HG02678 (cell line): ENCODE measurements around the gene NPEPPS.
"Not testable (repeated sequence)": the region's sequence is repeated elsewhere in the genome, so short reads cannot be mapped to it uniquely, and the experiment has no call there.

ENCODE experiments used
- ATAC-seq: cut with Tn5 transposase; IDR thresholded peaks from one replicate; pipeline ENCODE4 v1.9.1; 2021; ENCODE audit warnings: mild to moderate bottlenecking, moderate library complexity; ENCODE audit not compliant: unreplicated experiment

The NPEPPS gene, protein sequence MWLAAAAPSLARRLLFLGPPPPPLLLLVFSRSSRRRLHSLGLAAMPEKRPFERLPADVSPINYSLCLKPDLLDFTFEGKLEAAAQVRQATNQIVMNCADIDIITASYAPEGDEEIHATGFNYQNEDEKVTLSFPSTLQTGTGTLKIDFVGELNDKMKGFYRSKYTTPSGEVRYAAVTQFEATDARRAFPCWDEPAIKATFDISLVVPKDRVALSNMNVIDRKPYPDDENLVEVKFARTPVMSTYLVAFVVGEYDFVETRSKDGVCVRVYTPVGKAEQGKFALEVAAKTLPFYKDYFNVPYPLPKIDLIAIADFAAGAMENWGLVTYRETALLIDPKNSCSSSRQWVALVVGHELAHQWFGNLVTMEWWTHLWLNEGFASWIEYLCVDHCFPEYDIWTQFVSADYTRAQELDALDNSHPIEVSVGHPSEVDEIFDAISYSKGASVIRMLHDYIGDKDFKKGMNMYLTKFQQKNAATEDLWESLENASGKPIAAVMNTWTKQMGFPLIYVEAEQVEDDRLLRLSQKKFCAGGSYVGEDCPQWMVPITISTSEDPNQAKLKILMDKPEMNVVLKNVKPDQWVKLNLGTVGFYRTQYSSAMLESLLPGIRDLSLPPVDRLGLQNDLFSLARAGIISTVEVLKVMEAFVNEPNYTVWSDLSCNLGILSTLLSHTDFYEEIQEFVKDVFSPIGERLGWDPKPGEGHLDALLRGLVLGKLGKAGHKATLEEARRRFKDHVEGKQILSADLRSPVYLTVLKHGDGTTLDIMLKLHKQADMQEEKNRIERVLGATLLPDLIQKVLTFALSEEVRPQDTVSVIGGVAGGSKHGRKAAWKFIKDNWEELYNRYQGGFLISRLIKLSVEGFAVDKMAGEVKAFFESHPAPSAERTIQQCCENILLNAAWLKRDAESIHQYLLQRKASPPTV

DNA sequence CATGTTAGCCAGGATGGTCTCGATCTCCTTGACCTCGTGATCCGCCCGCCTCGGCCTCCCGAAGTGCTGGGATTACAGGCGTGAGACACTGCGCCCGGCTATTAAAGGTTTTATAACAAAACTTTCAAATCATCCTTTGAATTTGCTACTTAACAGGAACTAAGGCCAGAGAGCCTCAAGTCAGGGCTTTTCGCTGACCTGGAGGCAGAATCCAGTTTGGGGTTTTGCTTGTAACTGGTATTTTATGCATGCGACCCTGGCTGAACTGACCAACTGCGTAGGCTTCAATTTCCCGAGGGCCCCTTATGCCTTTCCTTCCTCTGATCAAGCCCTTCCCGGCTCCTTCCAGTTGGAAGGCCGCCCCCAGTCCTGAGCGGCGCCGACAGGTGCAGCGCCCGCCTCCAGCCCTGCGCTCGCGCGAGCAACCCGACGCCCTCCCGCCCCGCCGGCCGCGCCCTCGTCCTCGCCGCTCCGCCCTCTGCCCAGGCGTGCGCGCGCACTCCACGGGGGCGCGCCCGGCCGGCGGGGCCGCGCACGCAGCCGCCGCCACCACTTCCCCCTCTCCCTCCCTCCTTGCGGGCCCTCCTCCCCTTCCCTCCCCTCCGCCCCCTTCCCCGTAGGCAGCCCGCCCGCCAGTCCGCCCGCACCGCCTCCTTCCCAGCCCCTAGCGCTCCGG, at the start of gene NPEPPS:
TSS of gene NPEPPS (plus strand) at position 552 of the 676 bp plus-strand sequence. CDS start 193 bp downstream, outside the sequence.
- ATAC-seq = peak; percentile 78

GRCh38 chr17:47491841-47492212, 39.1 kb upstream of the NPEPPS start:
- not testable (repeated sequence) for ATAC-seq

- not testable (repeated sequence) for ATAC-seq
Measured at GRCh38 chr17:47499074-47499473, 31.8 kb upstream of the NPEPPS start.

DNA sequence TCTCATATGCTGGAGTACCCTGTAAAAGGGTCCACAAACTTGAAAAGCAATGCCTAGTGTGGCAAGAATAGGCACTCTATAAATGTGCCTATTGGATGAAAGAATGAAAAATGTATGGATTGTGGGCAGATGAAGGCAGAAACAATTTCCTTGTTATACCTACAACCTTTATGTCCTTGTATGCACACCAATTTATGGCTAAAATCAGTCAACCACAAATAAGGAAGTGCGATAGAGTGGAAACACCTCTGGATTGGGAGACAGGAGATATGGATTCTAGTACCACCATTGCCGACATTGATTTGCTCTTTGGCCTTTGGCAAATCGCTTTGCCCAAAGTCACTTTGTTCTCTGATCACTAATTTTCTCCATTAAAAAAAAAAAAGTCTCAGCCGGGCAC, 31.4 kb upstream of the NPEPPS start:
- not testable (repeated sequence) for ATAC-seq

GRCh38 chr17:47500620-47501019, 30.3 kb upstream of the NPEPPS start:
- ATAC-seq = not testable (repeated sequence)

DNA sequence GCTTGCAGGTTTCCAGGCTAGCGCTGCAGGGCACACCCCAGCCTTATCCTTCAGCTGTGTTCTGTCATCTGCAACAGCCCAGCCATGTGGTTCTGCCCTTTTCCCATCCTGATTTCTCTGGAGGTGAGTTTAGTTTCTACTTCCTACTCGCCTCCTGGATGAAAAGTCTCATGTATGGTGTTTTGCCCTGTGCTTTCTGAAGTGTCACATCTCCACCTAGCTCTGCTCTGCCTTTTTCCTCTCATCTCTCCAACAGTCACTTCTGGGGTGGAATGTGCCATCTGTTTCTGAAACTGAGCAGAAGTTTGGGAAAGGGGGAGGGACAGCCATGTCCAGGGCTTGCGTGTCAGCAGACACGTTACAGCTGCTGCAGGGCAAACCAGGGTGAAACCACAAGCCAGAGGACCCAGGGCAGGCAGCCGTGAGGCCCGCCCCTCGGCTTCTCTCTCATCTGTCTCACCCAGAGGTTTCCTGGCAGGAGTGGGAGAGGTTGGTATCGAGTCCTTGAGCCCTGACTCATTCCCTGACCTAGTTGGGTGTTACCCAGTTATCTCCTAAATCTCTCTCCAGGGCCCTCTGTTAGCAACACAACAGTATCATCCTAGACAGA, 28.7 kb upstream of the NPEPPS start:
- ATAC-seq = not testable (repeated sequence)

- not testable (repeated sequence) for ATAC-seq
Measured at GRCh38 chr17:47502776-47503455, 28.0 kb upstream of the NPEPPS start.

DNA sequence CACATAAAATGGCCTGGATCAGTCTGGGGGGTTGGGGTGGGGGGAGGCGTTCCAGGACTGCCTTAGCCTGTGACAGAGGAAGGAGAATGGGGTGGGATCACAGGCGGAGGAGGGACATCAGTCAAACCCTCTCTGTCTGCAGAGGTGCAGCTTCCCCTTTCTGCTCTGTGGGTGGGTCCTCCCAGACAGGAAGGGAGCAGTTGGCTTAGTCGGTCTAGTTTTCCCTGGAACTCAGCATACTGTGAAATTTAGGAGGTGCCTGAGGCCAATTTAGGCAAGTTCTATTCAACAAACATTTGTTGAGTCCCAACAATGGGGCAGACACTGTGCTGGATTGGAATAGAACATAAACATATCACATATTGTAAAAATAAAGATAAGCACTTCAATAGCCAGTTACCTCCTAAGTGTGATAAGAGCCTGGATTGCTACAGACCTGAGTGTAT, 19.2 kb upstream of the NPEPPS start:
- ATAC-seq = not testable (repeated sequence)

GRCh38 chr17:47513301-47513700, 17.6 kb upstream of the NPEPPS start:
- not testable (repeated sequence) for ATAC-seq

DNA sequence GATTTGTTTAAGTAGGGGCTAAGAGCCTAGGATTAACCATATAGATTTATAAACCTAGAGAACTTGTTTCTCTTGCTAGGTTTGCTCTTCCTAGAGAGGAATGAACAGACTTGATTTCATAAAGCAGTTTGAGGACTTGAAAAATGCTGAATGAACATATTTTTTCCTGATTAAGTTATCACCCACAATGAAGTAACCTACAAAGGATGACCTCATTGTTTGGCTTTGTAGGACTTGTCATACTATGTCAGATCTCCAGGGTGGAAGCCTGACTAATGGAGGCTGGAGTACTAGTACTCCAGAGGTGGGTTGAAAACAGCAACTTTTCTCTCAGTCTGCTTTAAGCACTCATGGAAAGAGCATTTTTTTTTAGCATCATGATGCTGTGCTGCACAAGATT, 12.0 kb upstream of the NPEPPS start:
- ATAC-seq = not testable (repeated sequence)

GRCh38 chr17:47519365-47519764, 11.5 kb upstream of the NPEPPS start:
- ATAC-seq = not testable (repeated sequence)

DNA sequence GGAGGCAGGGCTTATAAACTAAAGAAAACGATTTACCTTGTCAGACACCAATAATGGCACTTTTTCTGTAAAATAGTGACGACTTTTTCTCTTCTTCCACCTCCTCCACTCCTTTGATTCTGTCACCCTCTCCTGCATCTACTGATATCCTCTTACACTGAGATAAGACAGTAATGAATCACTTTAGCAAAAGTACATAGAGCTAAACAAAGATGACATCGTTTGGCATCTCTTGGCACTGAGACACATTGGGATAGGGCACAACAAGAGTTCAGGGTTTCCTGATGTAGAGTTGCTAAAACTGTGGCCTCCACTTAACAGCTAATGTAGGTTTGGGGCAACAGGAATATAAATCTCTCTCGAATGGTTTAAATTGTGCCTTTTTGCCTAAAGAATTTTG, 10.6 kb upstream of the NPEPPS start:
- ATAC-seq = not testable (repeated sequence)

DNA sequence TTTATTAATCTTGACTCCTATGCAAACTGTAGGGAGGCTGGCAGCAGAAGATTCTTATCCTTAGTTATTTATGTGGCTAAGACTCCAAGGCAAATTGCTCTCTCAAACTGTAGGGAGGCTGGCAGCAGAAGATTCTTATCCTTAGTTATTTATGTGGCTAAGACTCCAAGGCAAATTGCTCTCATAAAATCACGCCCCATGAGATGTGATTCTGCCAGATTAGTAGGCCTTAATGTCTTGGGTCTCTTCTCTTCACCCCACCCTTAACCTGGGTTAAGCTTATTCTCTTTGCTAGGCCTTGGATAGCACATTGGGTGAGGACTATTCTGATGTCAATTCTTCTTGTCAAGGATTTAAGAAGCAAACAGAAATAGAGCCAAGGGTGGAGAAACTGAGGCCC, 9.5 kb upstream of the NPEPPS start:
- not testable (repeated sequence) for ATAC-seq

DNA sequence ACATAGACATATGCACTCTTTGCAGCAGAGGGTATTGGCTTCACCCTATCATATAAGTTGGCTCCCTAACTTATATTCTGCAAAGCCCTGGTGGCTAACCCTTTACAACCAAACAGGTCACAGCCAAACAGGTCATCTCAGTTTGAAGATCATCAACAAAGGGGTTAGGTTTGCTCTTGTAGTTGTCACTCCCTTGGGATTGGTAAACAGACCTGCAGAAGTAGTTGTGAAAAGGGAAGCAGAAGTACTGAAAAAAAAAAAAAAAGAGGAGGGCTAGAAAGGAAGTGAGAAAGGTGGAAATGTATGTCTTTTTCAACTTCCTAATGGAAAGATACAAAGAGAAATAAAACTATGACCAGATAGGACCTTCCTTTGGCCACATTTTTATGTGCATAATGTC, 8.6 kb upstream of the NPEPPS start:
- not testable (repeated sequence) for ATAC-seq

GRCh38 chr17:47531233-47531820, 419 bp downstream of the NPEPPS start:
- peak; percentile 25 for ATAC-seq

DNA sequence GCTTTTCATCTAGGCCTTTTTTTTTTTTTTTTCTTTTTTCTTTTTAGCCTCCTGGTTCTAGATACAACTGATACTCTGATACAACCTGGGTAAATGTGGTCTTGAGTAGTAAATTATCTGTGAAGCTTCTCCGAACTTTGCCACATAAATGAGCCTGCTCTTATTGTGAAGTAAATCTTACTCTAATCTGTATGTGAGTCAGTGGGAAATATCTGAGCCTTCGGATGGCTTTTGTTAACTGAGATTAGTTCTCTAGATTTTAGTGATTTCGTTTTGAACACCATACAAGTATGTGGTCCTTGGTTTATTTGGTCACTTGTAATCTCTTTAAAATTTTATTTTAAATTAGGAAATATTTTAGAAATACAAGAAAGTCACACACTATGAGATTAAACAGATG, 8.2 kb downstream of the NPEPPS start:
- ATAC-seq = not testable (repeated sequence)

GRCh38 chr17:47541676-47542075, 10.8 kb downstream of the NPEPPS start:
- ATAC-seq = not testable (repeated sequence)

DNA sequence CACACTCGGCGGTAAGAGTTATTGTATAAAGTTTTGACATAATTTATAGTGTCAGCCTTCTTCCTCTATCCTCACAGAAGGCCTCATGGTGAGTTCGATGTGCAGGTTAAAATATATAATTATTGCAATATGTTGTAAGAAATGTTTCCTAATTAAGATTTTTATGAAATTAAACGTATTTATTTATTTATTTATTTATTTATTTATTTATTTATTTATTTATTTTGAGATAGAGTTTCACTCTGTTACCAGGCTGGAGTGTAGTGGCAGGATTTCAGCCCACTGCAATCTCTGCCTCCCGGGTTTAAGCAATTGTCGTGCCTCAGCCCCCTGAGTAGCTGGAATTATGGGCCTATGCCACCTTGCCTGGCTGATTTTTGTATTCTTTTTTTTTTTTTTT, 13.4 kb downstream of the NPEPPS start:
- not testable (repeated sequence) for ATAC-seq

DNA sequence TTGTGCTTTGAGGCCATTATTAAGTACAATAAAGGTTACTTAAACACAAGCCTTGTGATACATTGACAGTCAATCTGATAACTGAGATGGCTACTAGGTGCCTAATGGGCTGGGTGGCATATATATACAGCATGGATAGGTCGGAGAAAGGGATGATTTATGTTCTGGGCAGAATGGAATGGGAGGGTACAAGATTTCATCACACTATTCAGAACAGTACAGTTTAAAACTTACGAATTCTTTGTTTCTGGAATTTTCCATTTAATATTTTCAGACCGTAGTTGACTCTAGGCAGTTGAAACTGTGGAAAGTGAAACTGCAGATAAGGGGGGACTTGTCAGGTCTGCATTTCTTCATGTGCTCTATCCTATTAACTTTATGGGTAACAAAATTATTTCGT, 23.8 kb downstream of the NPEPPS start:
- not testable (repeated sequence) for ATAC-seq
